Stomach (tissue), 9 donors: ENCODE data around the gene TMEM62. TPM values are rescaled to one million over a fixed set of nuclear protein-coding genes. Genes with fewer than 3 reads are reported as not detected.

ENCODE experiments used
- DNase-seq, 2 donors: peaks; one replicate each; pipeline versions ENCODE4 v3.0.0 to v3.0.0-alpha.2; 2013 to 2019
- H3K27ac ChIP-seq, 5 donors: fragments of 200-600 bp in 4 of 5; sonication (generic) in 4 of 5; one replicate each; pipeline ENCODE4 v1.5.1; 2013 to 2019; ENCODE audit warnings: mild to moderate bottlenecking in 1 of 5, moderate library complexity in 1 of 5
- H3K27me3 ChIP-seq, 3 donors: fragments of 200-600 bp; sonication (generic); one replicate each; pipeline ENCODE4 v1.5.1; 2017 to 2019; ENCODE audit warnings: mixed run types in 1 of 3
- H3K36me3 ChIP-seq, 4 donors: fragments of 200-600 bp; sonication (generic); 1 replicate in 3 of 4; 2 replicates in 1 of 4; pipeline ENCODE4 v1.5.1; 2016 to 2019
- H3K4me1 ChIP-seq, 4 donors: fragments of 200-600 bp; sonication (generic); one replicate each; pipeline ENCODE4 v1.5.1; 2016 to 2019
- H3K4me3 ChIP-seq, 4 donors: fragments of 200-600 bp; sonication (generic) in 3 of 4; one replicate each; pipeline ENCODE4 v1.5.1; 2016 to 2019; ENCODE audit warnings: mild to moderate bottlenecking in 1 of 4
- H3K9me3 ChIP-seq, 4 donors: fragments of 200-600 bp; sonication (generic); one replicate each; pipeline ENCODE4 v1.5.1; 2016 to 2019
- EP300 ChIP-seq: sonication (generic); formaldehyde crosslinking; IDR thresholded peaks from one replicate; pipeline ENCODE4 v1.6.1; 2017; ENCODE audit warnings: antibody characterized with exemption
- POLR2A ChIP-seq, 4 donors: fragments of 450-650 bp; IDR thresholded peaks; one replicate each; pipeline ENCODE4 v1.6.1; 2016; ENCODE audit warnings: antibody characterized with exemption in 4 of 4, control low read depth in 2 of 4, mild to moderate bottlenecking in 1 of 4, moderate library complexity in 1 of 4
- POLR2AphosphoS5 ChIP-seq, 3 donors: sonication (generic); formaldehyde crosslinking; IDR thresholded peaks; one replicate each; pipeline ENCODE4 v1.6.1; 2016; ENCODE audit warnings: antibody characterized with exemption in 3 of 3
- WGBS, 5 donors: extraction: QIAGEN DNeasy Blood & Tissue Kit in 3 of 5; methylation state at CpG; one replicate each; pipeline versions ENCODE4 v1.1.5 to v1.1.7; 2013 to 2018; 5-methylcytosine and 5-hydroxymethylcytosine counted together
- intact Hi-C: fragments of 100-400 bp; cut with DNase I; formaldehyde crosslinking; loops from one replicate; pipeline ENCODE4 v1.15.1; 2023; ENCODE audit warnings: low total_unique reads
- polyA plus RNA-seq, 3 donors: library from polyadenylated mRNA; stranded (reverse); fragments of 200-250 nt; gene quantifications; one replicate each; pipeline ENCODE4 v1.2.3, GENCODE V29; 2013
- total RNA-seq, 5 donors: library from RNA; depleted of rRNA; stranded (reverse); fragments of >200 nt; gene quantifications; one replicate each; pipeline versions ENCODE4 v1.1.0 to v1.2.3, GENCODE V29; 2014 to 2016
- TF ChIP-seq, protein P1 (sequence below), 7 experiments: fragments of 450-650 bp in 4 of 7; fragments of 200-600 bp in 3 of 7; sonication (generic) in 3 of 7; IDR thresholded peaks; one replicate each; pipeline ENCODE4 v1.5.1; 2016 to 2019; ENCODE audit warnings: antibody characterized with exemption in 7 of 7, control low read depth in 2 of 7, mild to moderate bottlenecking in 1 of 7
- donor health status: healthy with polysubstance abuse.
- donor health status: Bipolar disorder and iron deficiency.
- donor health status: healthy.

TMEM62 gene
- total and polyA plus RNA-seq, 8 donors: 5.5 to 92.0 (median 33.7) TPM

DNA sequence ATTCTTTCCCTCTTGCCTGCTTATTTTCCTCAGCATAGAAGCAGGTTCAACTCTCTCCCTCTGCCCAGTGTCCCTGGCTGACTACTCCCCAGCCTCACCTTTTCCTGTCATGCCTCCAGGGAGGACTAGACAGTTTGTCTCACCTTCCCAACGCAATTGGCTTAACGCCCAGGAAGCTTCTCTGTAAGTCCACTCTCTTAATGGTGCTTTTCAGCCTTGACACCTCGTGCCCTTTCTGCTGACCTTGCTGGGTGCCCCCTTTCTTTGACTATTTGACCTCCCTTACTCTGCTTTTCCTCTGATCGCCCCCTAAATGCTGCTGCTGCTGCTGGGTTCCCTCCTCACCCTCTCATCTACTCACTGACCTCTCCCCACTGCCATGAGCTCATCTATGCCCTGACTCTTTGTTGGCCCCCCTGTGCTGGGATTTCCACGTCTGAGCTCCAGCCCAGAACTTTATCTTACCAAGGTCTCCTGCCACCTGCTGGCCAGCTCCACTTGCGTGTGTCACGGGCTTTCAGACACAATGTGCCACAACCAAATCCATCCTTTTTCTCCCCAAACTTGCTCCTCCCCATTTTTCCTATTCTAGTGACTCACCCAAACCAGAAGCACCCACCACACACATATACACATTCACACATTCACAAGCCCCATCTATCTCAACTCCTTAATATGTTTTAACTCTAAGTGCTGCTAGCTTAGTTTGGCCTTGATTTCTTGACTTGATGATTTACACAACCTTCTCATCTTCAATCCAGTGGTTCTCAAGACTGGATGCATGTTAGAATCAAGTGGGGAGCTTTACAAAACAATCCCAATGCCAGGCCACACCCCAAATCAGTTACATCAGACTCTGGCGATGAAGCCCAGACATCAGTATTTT lies 70.9 kb downstream of the TMEM62 start:
- intact Hi-C loops: no loop called here

DNA sequence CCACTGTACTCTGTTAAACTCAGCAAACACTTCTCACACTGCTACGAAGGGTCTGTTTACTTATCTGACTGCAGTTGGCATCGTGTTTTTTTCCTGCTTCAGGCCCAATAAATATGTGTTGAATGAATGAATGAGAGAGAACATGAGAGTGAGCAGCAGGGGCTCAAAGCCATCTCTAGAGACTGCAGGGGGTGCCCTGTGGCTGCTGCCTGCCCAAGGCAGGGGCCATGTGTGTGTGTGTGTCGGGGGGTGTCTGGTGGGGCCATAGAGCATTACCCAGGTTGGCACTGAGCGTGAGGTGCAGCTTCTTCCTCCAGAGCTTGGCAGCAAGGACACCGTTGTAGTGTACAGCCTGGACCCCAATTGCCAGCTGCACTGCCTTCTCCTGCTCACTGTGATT lies 72.7 kb downstream of the TMEM62 start:
- Histone ChIP-seq H3K9me3 (no peaks in the 10 kb centered on the region), H3K27ac (no peak overlapping the region), H3K4me3 (no peak overlapping the region), H3K4me1 (no peaks in the 10 kb centered on the region), H3K27me3 (peaks cover 0 to 39% (median 12%) of the 10 kb centered on the region in 3 donors), H3K36me3 (no peaks in the 10 kb centered on the region)
- no peak for DNase-seq
- WGBS, 5 donors: 57 to 78% (median 67%) methylated on average over 5 of the region's 5 CpGs
- intact Hi-C loops: no loop called here
- TF ChIP-seq, protein P1, sequence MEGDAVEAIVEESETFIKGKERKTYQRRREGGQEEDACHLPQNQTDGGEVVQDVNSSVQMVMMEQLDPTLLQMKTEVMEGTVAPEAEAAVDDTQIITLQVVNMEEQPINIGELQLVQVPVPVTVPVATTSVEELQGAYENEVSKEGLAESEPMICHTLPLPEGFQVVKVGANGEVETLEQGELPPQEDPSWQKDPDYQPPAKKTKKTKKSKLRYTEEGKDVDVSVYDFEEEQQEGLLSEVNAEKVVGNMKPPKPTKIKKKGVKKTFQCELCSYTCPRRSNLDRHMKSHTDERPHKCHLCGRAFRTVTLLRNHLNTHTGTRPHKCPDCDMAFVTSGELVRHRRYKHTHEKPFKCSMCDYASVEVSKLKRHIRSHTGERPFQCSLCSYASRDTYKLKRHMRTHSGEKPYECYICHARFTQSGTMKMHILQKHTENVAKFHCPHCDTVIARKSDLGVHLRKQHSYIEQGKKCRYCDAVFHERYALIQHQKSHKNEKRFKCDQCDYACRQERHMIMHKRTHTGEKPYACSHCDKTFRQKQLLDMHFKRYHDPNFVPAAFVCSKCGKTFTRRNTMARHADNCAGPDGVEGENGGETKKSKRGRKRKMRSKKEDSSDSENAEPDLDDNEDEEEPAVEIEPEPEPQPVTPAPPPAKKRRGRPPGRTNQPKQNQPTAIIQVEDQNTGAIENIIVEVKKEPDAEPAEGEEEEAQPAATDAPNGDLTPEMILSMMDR (IDR thresholded peaks at IDR 0.05): no peak
- no peak for TF ChIP-seq EP300

More for the DNA sequence above, 70.9 kb downstream of the TMEM62 start:
- Histone ChIP-seq H3K9me3 (no peaks in the 10 kb centered on the region), H3K27ac (no peak overlapping the region), H3K4me1 (no peaks in the 10 kb centered on the region), H3K36me3 (no peaks in the 10 kb centered on the region), H3K27me3 (peaks cover 0 to 21% (median 11%) of the 10 kb centered on the region in 3 donors), H3K4me3 (no peak overlapping the region)
- TF ChIP-seq, protein P1 (IDR thresholded peaks at IDR 0.05): peak in 5 of 7 experiments; percentile 31 to 63 (median 41)
- no peak for TF ChIP-seq POLR2A (IDR thresholded peaks at IDR 0.05)
- no peak for TF ChIP-seq EP300
- no peak for TF ChIP-seq POLR2AphosphoS5 (IDR thresholded peaks at IDR 0.05)
- 33 to 39% (median 37%) methylated on average over 8 of the region's 8 CpGs for WGBS, 5 donors
- DNase-seq: peak; percentile 57 to 78

DNA sequence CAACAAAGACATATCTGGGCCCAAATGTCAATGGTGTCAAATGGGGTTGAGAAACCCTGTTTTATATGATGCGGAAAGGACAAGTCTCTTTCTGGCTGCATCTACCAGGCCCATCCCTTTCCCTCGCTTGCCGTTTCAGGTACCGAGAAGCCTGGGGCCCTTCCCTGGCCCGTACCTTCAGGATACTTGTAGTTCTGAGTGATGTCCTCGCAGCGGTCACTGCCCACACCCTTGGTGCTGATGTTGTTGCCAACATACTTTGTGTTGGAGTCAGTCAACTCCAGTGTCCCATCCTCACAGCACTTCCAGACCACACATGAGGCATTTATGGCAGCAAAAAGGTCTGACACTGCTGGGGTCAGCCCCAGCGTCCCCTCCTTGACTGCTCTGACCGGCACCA lies 73.6 kb downstream of the TMEM62 start:
- TF ChIP-seq POLR2AphosphoS5 (IDR thresholded peaks at IDR 0.05) (no peak), POLR2A (IDR thresholded peaks at IDR 0.05) (no peak), EP300 (no peak)
- TF ChIP-seq, protein P1 (IDR thresholded peaks at IDR 0.05): no peak
- no peaks in the 10 kb centered on the region for H3K9me3 ChIP-seq
- H3K27ac ChIP-seq: no peak overlapping the region
- H3K27me3 ChIP-seq: peaks cover 0 to 46% (median 12%) of the 10 kb centered on the region in 3 donors
- WGBS, 5 donors: 90 to 94% (median 92%) methylated on average over 9 of the region's 9 CpGs
- no peak overlapping the region for H3K4me3 ChIP-seq
- H3K36me3 ChIP-seq: no peaks in the 10 kb centered on the region
- DNase-seq: no peak
- intact Hi-C loops: no loop called here
- H3K4me1 ChIP-seq: no peaks in the 10 kb centered on the region

DNA sequence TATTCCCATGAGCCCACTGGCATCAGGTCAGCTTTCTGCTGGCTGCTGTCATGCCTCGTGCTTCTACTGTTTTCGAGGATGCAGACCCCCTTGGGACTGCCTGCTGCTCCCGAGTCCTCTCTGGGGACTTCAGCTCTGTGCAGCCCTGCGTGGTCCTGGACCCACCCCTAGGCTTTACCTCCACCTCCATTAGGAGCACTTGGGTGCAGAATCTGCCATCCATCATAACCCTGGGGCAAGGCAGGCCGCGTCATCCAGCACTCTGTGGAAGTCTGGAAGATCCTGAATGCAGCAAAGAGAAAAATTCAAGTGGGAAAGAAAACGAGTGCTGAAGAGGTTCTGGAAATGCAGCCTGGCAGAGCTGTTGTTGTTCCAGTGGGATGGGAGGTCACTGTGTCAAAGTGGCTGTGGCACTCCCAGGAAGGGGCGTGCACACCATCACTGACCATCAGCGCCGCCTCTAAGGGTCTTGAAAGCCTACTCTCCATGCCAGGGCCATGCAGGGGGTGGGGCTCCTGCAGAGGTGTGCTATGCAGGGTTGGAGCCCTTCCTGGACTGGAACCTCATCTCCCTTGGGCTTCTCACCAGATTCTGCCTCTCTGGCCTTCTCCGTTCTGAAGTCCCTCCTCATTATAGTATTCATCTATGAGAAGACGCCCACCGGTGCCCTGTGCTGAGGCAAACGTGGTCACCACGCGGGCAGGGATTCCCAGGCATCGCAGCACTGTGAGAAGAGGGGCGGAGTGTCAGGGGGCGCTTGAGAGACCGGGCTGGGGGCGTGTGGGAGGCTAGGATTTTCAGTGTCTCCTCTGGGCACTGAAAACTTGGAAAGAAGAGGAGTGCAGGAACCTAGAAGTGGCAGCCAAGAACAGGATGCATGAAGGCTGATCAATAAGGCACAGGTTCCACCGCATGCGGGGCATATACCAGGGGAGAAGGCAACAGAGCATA lies 74.9 kb downstream of the TMEM62 start:
- intact Hi-C loops: no loop called here
- Histone ChIP-seq H3K4me3 (no peak overlapping the region), H3K9me3 (no peaks in the 10 kb centered on the region), H3K36me3 (no peaks in the 10 kb centered on the region), H3K27me3 (peaks cover 0 to 46% (median 12%) of the 10 kb centered on the region in 3 donors), H3K4me1 (no peaks in the 10 kb centered on the region), H3K27ac (no peak overlapping the region)
- no peak for DNase-seq
- WGBS, 5 donors: 62 to 70% (median 65%) methylated on average over 19 to 23 of the region's 23 CpGs
- no peak for TF ChIP-seq POLR2AphosphoS5 (IDR thresholded peaks at IDR 0.05)
- no peak for TF ChIP-seq POLR2A (IDR thresholded peaks at IDR 0.05)
- TF ChIP-seq, protein P1 (IDR thresholded peaks at IDR 0.05): no peak
- no peak for TF ChIP-seq EP300
